Measurements from ENCODE around the gene LY86. TPM values are rescaled to one million over a fixed set of nuclear protein-coding genes. Genes with fewer than 3 reads are reported as not detected.

The LY86 gene
- total and polyA plus RNA-seq, 9 donors = 1.3 to 13.8 (median 2.3) TPM

- TF ChIP-seq CTCF (IDR thresholded peaks at IDR 0.05) (no peak), EP300 (IDR thresholded peaks at IDR 0.05) (no peak), POLR2A (IDR thresholded peaks at IDR 0.05) (no peak)
- H3K27ac ChIP-seq = no peak overlapping the region
- H3K27me3 ChIP-seq = no peaks in the 10 kb centered on the region
- no peak for DNase-seq
- peaks cover 2% of the 10 kb centered on the region for H3K4me1 ChIP-seq (ENCODE audit: insufficient read depth)
- no peaks in the 10 kb centered on the region for H3K9me3 ChIP-seq
- no peaks in the 10 kb centered on the region for H3K36me3 ChIP-seq
- intact Hi-C loops (cut with DNase I) = no loop called here
- H3K4me3 ChIP-seq = no peak overlapping the region
Measured at GRCh38 chr6:6650839-6651238, 62.3 kb downstream of the LY86 start.

GRCh38 chr6:6651335-6651734, 62.8 kb downstream of the LY86 start:
- TF ChIP-seq CTCF (IDR thresholded peaks at IDR 0.05) (no peak), EP300 (IDR thresholded peaks at IDR 0.05) (no peak), POLR2A (IDR thresholded peaks at IDR 0.05) (no peak)
- peaks cover 2% of the 10 kb centered on the region for H3K4me1 ChIP-seq (ENCODE audit: insufficient read depth)
- H3K9me3 ChIP-seq = no peaks in the 10 kb centered on the region
- intact Hi-C loops (cut with DNase I) = no loop called here
- no peaks in the 10 kb centered on the region for H3K36me3 ChIP-seq
- H3K27ac ChIP-seq = no peak overlapping the region
- DNase-seq = no peak
- no peaks in the 10 kb centered on the region for H3K27me3 ChIP-seq
- no peak overlapping the region for H3K4me3 ChIP-seq

GRCh38 chr6:6652932-6653331, 64.4 kb downstream of the LY86 start:
- DNase-seq = no peak
- no peak overlapping the region for H3K27ac ChIP-seq
- H3K27me3 ChIP-seq = no peaks in the 10 kb centered on the region
- TF ChIP-seq POLR2A (IDR thresholded peaks at IDR 0.05) (no peak), EP300 (IDR thresholded peaks at IDR 0.05) (no peak), CTCF (IDR thresholded peaks at IDR 0.05) (no peak)
- no peaks in the 10 kb centered on the region for H3K36me3 ChIP-seq
- H3K4me3 ChIP-seq = no peak overlapping the region
- intact Hi-C loops (cut with DNase I) = no loop called here
- WGBS, 3 donors = 75 to 83% (median 79%) methylated on average over 5 of the region's 5 CpGs
- no peaks in the 10 kb centered on the region for H3K9me3 ChIP-seq
- peaks cover 2% of the 10 kb centered on the region for H3K4me1 ChIP-seq (ENCODE audit: insufficient read depth)

GRCh38 chr6:6654599-6655575, 66.4 kb downstream of the LY86 start:
- TF ChIP-seq POLR2A (IDR thresholded peaks at IDR 0.05) (no peak), CTCF (IDR thresholded peaks at IDR 0.05) (no peak), EP300 (IDR thresholded peaks at IDR 0.05) (no peak)
- no peaks in the 10 kb centered on the region for H3K36me3 ChIP-seq
- no peak overlapping the region for H3K27ac ChIP-seq
- WGBS, 3 donors = 72 to 74% (median 73%) methylated on average over 16 of the region's 16 CpGs
- DNase-seq = no peak
- H3K9me3 ChIP-seq = no peaks in the 10 kb centered on the region
- intact Hi-C loops (cut with DNase I) = no loop called here
- no peak overlapping the region for H3K4me3 ChIP-seq
- peaks cover 2% of the 10 kb centered on the region for H3K4me1 ChIP-seq (ENCODE audit: insufficient read depth)
- no peaks in the 10 kb centered on the region for H3K27me3 ChIP-seq
